ENCODE results near the gene ZW10.

Gene ZW10

DNA sequence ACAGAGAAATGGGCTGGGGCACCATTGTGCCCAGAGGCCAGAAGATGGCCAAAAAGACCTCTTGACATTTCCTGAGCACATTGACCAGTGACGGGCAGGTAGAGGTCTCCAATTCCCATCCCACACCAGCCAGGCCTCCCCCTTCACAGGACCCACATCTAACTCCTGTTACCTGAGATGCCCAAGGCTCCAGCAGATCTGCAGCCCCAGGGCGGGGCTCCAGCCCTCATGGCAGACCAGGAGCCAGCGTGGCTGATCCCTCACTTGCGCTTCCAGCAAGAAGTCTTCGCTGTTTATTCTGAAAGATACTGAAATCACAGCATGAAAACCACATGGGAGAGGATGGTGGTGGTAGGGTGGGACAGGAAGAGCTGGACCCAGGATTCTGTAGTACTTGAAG, 76.4 kb downstream of the ZW10 start:
- no peak for DNase-seq

DNA sequence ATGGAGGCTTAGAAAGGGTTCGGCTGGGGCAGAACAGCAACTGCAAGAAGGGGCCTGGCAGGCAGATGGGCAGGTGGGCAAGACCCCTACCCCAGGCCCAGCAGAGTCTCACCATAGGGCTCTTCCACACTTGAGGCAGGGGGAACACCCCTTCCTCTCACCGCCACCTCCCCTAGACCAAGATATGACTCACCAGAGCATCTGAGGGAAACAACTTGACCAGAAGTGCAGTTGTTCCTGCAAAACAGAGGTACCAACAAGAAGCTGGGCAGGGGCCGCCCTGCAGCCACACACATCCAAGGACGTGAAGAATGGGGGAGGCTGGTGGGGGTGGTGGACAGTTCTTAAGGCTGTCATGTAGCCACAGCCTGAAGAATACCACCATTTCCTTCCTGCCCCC, 78.3 kb downstream of the ZW10 start:
- DNase-seq: peak; percentile 30

DNA sequence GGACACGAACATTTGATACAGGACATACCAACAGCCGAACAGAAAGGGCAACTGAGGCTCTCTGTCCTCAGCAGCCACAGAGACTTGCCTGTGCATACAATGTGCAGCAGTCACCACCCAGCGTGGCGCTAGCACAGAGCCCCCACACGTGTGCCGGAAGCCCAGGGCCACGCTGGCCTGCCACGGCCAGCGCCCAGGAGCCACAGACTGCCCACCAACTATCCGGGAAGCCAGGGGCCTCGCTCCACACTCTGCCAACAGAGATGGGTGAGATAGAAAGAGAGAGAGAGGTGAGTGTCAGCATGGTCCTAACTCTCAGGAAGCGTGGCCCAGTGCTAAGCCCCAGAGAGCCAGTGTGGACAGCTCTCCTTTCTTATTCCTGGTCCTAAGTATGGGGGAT, 79.1 kb downstream of the ZW10 start:
- no peak for DNase-seq

DNA sequence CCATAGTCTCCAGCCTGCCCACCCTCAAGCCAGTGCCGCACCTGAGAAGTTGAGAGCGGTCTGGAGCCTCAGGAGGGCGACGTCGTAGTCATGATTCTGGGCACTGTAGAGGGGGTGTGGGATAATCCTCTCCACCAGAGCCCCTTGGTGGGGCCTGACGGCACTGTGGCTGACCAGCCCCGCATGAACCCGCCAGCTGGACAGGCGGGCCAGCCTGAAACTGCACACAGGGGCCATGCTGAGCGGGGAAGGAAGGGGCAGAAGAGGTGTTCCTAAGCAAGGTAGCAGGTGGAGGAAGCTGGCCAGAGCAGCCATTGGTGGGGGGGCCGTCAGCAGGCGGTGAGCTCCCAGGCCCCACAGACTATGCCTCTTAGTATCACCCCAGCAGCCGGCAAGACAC, 80.5 kb downstream of the ZW10 start:
- DNase-seq: no peak

DNA sequence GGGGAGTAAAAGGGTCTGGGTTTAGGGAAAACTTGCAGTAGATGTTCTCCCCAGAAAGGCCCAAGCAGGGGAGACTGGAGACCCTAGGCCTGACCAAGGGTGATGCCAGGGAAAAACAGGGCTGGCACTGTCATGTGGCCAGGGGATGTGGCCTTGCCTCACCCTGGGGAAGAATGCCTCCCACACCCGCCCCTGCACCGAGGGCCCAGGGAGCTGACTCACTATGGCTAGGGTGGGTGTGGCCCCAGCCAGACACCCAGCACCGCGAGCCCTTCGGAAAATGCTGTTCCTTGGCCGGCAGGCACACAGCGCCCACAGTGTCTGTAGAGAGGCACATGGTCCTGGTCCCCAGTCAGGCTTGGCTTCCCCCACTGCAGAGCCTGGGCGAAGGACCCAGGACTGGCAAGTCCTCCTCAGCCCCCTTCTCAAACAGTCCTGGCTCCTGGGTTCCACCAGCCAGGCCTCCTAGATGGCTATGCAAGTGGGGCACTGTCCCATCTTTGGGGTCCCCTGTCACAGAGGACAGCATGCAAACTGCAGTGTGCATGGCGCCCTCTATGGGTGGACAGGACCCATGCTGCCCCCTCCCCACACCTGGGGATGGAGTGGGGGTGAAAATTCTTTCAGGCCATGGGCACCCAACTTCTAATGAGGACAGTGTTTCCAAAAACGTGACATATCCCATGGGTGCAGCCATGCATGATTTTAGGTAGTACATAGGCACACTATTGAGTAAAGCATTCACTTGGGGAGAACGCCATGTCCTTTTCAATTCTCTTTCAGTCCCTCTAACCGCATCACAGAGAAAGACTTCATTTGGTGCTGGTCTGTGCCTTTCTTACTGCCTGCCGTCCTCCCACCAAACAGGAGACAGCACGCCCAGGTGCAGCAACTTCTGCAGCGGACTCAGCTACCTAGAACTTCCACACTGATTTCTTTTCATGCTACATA, 82.6 kb downstream of the ZW10 start:
- peak; percentile 61 for DNase-seq

DNA sequence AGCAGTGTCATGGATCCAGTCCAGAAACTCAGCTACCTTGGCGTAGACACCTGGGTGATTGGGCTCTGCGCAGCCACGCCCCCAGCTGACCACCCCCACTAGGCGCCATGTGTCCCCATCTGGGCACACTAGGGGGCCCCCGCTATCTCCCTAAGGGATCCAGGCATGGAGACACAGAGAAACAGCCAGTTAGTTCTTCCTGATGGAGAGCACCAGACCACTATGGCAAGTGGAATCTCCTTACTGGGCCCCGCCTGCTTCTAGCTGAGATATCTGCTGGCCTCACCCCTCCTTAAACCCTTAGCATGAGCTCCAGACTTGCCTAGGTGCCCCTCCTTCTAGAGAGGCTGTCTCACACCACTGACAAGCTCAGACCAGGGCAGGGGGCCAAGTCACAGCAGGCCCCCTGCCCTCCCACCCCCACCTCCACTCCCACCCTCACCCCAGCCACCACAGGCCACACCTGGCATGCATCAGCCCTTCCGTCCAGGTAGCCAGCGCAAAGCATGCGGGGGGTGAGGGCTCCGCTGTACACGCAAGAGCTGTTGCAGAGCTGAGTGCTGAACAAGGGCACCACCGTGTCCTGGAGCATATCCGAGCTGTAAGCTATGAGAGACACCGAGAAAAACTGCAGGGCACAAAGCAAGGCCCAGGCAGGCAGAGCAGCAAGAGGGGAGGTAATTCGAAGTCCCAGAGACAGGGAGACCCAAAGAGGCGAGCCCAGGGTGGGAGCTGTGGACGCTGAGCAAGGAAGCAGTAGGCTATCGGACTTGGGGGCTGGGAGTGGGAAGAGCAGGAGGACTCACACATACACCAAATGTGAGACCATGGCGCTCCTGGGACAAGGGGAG, 83.5 kb downstream of the ZW10 start:
- no peak for DNase-seq

DNA sequence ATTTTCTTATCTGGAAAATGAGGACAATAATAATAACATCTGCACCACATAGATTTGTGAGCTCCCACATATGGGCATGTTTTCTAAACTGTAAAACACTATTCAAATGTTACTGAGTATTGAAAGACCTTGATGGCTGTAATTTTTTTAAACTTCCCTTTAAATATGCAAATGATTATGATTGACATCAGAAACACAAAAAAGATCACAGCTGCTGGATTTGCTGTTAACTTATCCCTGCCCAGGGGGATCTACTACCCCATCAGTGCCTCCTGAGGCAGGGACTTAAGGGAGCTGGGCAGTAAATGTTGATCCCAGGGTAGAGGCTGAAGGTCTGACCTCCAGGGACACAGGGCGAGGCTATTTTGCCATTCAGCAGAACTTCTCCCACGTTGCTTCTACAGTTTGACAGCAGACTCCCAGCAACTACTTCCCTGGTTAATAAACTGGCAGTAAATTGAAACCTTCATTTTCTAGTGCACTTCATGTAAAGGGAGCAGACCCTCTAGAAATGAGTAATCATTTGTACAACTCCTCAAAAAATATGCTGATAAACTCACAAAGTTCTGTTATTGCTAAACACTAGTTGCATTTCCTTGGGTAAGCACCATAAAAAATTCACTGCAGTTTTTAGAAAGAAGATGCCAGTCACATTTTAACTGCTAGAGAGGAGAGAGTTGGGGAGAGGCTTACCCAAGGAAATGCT, 87.7 kb downstream of the ZW10 start:
- DNase-seq: peak; percentile 69

DNA sequence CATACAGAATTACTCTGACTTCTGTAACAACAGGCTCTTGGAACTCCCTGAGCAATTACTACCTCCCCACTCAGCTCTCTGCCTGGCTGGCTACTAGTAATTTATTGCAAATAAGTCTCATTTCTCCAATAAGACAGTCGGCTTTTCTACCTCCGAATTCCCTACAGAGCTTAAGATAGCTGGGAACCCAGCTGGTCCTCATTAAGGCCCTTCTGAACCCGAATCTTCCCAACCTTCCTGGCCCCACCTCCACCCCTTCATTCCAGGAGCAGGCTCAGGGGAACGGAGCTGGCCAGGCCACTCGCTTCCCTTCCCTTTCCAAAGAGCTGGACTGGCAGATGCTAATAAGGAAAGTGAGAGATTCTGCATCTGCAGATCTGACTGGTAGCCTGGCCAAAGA, 89.0 kb downstream of the ZW10 start:
- no peak for DNase-seq

DNA sequence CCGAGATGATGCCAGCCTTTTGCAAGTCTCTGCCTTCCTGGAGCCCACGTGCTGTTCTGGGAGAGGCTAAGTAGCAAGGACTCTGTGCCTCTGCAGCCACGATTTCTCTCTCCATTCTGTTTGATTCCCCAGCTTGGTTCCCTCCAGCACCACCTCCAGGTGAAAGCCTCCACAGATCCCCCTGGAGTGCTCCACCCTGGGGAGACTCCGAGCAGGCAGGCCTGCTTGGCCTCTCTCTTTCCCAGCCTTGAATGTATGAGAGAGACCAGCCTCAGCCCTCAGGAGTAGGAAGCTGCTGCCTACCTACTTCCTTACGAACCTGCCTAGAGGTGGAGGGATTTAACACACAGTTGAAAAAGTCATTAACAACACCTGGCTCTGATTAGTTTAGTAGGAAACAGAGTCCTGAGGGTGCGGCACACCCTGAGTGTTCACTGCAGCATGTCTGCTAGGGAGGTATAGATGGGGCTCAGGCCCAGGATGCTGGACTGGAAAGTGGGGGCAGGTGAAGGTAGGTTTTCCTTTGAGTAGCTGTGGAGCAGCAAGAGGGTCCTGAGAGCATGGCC, 89.9 kb downstream of the ZW10 start:
- DNase-seq: no peak
